MM.1S (cell line): Measurements from ENCODE around the gene STARD10.

ENCODE experiments used
- DNase-seq: peaks from one replicate; pipeline ENCODE4 v3.0.0-alpha.2; 2015
- H2AFZ ChIP-seq: fragments of 300-600 bp; sonication (generic); 2 replicates; pipeline ENCODE4 v1.6.0; 2016; ENCODE audit warnings: antibody characterized with exemption, low read length
- H3F3A ChIP-seq: fragments of 300-600 bp; sonication (generic); 2 replicates; pipeline ENCODE4 v1.6.1; 2016; ENCODE audit warnings: mild to moderate bottlenecking, antibody characterized with exemption, low read length, moderate library complexity, mixed read lengths; ENCODE audit not compliant: insufficient read depth
- H3K27ac ChIP-seq: fragments of 300-600 bp; sonication (generic); 2 replicates; pipeline ENCODE4 v1.5.1; 2016; ENCODE audit warnings: mild to moderate bottlenecking, low read length
- H3K27me3 ChIP-seq: fragments of 300-600 bp; sonication (generic); replicated peaks from 2 replicates; pipeline ENCODE4 v1.6.0; 2016; ENCODE audit warnings: low read length; ENCODE audit not compliant: insufficient read depth
- H3K36me3 ChIP-seq: fragments of 300-600 bp; sonication (generic); replicated peaks from 2 replicates; pipeline ENCODE4 v1.6.1; 2016; ENCODE audit warnings: mild to moderate bottlenecking, low read length, mixed read lengths; ENCODE audit not compliant: insufficient read depth
- H3K4me1 ChIP-seq: fragments of 300-600 bp; sonication (generic); 2 replicates; pipeline ENCODE4 v1.6.1; 2016; ENCODE audit warnings: low read length, mixed read lengths
- H3K4me2 ChIP-seq: fragments of 300-600 bp; sonication (generic); 2 replicates; pipeline ENCODE4 v1.6.0; 2016; ENCODE audit warnings: low read depth, low read length
- H3K4me3 ChIP-seq: fragments of 300-600 bp; sonication (generic); 2 replicates; pipeline ENCODE4 v1.5.1; 2016; ENCODE audit warnings: low read length, mixed read lengths
- H3K79me2 ChIP-seq: fragments of 300-600 bp; sonication (generic); 2 replicates; pipeline ENCODE4 v1.6.1; 2016; ENCODE audit warnings: mixed run types, low read length, mixed read lengths
- H3K9ac ChIP-seq: fragments of 300-600 bp; sonication (generic); 2 replicates; pipeline ENCODE4 v1.6.1; 2016; ENCODE audit warnings: low read length, mixed read lengths
- H3K9me2 ChIP-seq: fragments of 300-600 bp; sonication (generic); replicated peaks from 2 replicates; pipeline ENCODE4 v1.6.1; 2016; ENCODE audit warnings: mild to moderate bottlenecking, low read length, mixed read lengths; ENCODE audit not compliant: insufficient read depth
- H3K9me3 ChIP-seq: fragments of 300-600 bp; sonication (generic); replicated peaks from 2 replicates; pipeline ENCODE4 v1.6.1; 2016; ENCODE audit warnings: mild to moderate bottlenecking, low read length, mixed read lengths; ENCODE audit not compliant: insufficient read depth
- H4K20me1 ChIP-seq: fragments of 300-600 bp; sonication (generic); 2 replicates; pipeline ENCODE4 v1.6.1; 2016; ENCODE audit warnings: mild to moderate bottlenecking, low read length, moderate library complexity, mixed read lengths; ENCODE audit not compliant: insufficient read depth
- EZH2 ChIP-seq: fragments of 300-600 bp; sonication (generic); optimal IDR thresholded peaks from 2 replicates; pipeline ENCODE3; 2017; ENCODE audit warnings: low read depth, mild to moderate bottlenecking, antibody characterized with exemption, low read length, mixed read lengths
- EZH2phosphoT487 ChIP-seq: fragments of 300-600 bp; sonication (generic); IDR thresholded peaks from 2 replicates; pipeline ENCODE4 v1.6.1; 2018; ENCODE audit warnings: antibody characterized with exemption, low read length
- TF ChIP-seq, protein P1 (sequence below): fragments of 300-600 bp; sonication (generic); IDR thresholded peaks from 2 replicates; pipeline ENCODE4 v1.5.1; 2016; ENCODE audit warnings: antibody characterized with exemption, low read length, mixed read lengths

Gene STARD10

DNA sequence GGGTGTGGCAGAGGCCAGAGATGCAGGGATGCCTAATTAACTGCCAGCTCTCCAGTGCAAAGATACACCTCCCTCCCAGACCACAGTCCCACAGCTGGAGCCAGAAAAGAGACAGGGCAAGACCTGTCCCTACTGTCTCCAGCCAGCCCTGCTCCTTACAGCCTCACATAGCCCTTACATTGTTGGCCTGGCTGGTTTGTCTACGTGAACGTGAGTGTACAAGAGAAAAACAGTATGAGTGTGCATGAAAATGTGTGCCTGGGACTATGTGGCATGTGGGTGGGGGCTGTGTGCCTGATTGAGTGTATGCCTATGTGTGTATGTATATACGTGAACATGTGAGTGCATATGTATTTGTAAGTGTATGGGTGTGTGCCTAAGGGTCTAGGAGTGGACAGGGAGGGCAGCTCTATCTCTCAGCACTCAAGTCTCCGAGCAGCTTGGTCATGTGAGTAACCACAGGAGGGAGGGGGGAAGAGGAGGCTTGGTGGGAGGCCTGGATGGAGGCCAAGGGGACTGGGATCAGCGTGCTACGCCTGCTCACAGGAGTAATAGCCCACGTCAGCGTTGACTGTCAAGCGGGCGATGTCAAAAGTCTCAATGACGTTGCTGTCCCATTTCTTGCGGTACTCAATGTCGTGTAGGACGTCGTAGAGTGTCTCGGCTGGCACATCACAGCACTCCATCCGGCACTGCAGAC lies 35.0 kb downstream of the STARD10 start:
- TF ChIP-seq EZH2: no peak
- TF ChIP-seq, protein P1, sequence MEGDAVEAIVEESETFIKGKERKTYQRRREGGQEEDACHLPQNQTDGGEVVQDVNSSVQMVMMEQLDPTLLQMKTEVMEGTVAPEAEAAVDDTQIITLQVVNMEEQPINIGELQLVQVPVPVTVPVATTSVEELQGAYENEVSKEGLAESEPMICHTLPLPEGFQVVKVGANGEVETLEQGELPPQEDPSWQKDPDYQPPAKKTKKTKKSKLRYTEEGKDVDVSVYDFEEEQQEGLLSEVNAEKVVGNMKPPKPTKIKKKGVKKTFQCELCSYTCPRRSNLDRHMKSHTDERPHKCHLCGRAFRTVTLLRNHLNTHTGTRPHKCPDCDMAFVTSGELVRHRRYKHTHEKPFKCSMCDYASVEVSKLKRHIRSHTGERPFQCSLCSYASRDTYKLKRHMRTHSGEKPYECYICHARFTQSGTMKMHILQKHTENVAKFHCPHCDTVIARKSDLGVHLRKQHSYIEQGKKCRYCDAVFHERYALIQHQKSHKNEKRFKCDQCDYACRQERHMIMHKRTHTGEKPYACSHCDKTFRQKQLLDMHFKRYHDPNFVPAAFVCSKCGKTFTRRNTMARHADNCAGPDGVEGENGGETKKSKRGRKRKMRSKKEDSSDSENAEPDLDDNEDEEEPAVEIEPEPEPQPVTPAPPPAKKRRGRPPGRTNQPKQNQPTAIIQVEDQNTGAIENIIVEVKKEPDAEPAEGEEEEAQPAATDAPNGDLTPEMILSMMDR: no peak
- no peak for TF ChIP-seq EZH2phosphoT487
- no peaks in the 10 kb centered on the region for H3F3A ChIP-seq
- no peak overlapping the region for H3K4me2 ChIP-seq
- H3K4me3 ChIP-seq: no peak overlapping the region
- H2AFZ ChIP-seq: no peak overlapping the region
- H3K27ac ChIP-seq: no peak overlapping the region
- H3K79me2 ChIP-seq: no peaks in the 10 kb centered on the region
- DNase-seq: no peak
- no peaks in the 10 kb centered on the region for H3K9me3 ChIP-seq
- no peaks in the 10 kb centered on the region for H4K20me1 ChIP-seq
- no peak overlapping the region for H3K9ac ChIP-seq
- no peaks in the 10 kb centered on the region for H3K9me2 ChIP-seq
- no peaks in the 10 kb centered on the region for H3K27me3 ChIP-seq
- no peaks in the 10 kb centered on the region for H3K36me3 ChIP-seq
- H3K4me1 ChIP-seq: 0 out of 2 replicates have a peak, but pooled peaks cover 7% of the 10 kb centered on the region

DNA sequence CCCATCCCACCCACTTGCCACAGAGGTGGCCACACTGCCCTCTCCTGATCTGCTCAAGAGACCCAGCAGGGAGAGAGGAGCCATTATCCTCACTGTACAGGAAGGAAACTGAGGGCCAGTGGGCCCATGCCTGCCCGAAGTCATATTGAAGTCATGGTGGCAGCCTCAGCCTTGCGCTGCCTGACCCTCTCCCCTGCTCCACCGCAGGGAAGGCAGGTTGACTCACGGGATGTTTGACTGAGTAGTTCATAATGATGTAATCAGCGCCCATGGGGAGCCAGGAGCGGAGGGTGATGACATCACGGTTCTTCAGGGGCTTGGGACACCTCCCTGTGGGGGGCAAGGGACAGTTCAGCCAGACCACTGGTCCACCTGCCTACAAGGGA lies 35.5 kb downstream of the STARD10 start:
- no peak overlapping the region for H3K4me2 ChIP-seq
- no peaks in the 10 kb centered on the region for H3K9me3 ChIP-seq
- no peak overlapping the region for H2AFZ ChIP-seq
- no peaks in the 10 kb centered on the region for H4K20me1 ChIP-seq
- H3F3A ChIP-seq: no peaks in the 10 kb centered on the region
- no peaks in the 10 kb centered on the region for H3K9me2 ChIP-seq
- H3K9ac ChIP-seq: no peak overlapping the region
- no peaks in the 10 kb centered on the region for H3K36me3 ChIP-seq
- H3K4me1 ChIP-seq: 0 out of 2 replicates have a peak, but pooled peaks cover 7% of the 10 kb centered on the region
- no peak for DNase-seq
- no peaks in the 10 kb centered on the region for H3K27me3 ChIP-seq
- H3K27ac ChIP-seq: no peak overlapping the region
- H3K79me2 ChIP-seq: no peaks in the 10 kb centered on the region
- TF ChIP-seq EZH2 (no peak), EZH2phosphoT487 (no peak)
- TF ChIP-seq, protein P1: no peak
- H3K4me3 ChIP-seq: no peak overlapping the region

DNA sequence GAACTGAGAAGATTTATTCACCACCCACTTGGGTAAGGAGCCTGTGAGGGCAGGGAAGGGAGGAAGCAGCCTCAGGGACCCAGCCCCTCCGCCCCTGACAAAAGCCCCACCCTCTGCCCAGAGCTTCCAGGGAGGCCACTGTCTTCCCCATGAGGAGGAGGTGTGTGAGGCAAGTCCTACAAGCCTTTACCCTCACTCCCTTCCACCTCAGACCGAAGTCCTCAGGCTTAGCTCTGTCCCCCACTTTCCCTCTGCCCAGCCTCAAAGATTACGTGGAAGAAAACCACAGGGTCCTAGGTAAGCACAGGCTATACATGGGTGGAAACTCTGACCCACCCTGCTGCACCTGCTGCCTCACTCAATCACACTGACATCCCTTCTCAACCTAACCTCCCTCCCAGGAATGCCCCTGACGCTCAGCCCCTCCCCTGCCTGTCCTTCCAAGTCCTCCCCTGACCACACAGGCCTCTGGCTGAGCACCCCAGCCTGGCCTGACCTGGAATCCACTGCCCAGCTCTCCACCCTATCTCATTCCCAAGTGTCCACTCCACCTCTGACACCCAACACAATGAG lies 38.0 kb downstream of the STARD10 start:
- no peak overlapping the region for H3K27ac ChIP-seq
- no peak overlapping the region for H3K9ac ChIP-seq
- no peaks in the 10 kb centered on the region for H3K36me3 ChIP-seq
- no peaks in the 10 kb centered on the region for H3K27me3 ChIP-seq
- no peak overlapping the region for H2AFZ ChIP-seq
- no peaks in the 10 kb centered on the region for H4K20me1 ChIP-seq
- peaks cover 13% of the 10 kb centered on the region for H3K79me2 ChIP-seq
- no peaks in the 10 kb centered on the region for H3K9me2 ChIP-seq
- H3K9me3 ChIP-seq: no peaks in the 10 kb centered on the region
- H3K4me3 ChIP-seq: no peak overlapping the region
- TF ChIP-seq, protein P1: no peak
- TF ChIP-seq EZH2 (no peak), EZH2phosphoT487 (no peak)
- no peak for DNase-seq
- H3K4me1 ChIP-seq: peaks cover 5% of the 10 kb centered on the region
- no peak overlapping the region for H3K4me2 ChIP-seq
- H3F3A ChIP-seq: no peaks in the 10 kb centered on the region
